ENCODE measurements around the gene PXDN. TPM values are rescaled to one million over a fixed set of nuclear protein-coding genes. Genes with fewer than 3 reads are reported as not detected.

PXDN gene
- total RNA-seq, 4 donors from 2014 or later = 26.6 to 254 (median 59.8) TPM

GRCh38 chr2:1755436-1756191 is 11.3 kb upstream of the PXDN start:
- DNase-seq = no peak
- no peak for TF ChIP-seq CTCF (IDR thresholded peaks at IDR 0.05)
- no peak for TF ChIP-seq POLR2A (IDR thresholded peaks at IDR 0.05)
- Histone ChIP-seq H3K4me3 (no peak overlapping the region), H3K27ac (no peak overlapping the region), H3K36me3 (no peaks in the 10 kb centered on the region), H3K27me3 (no peaks in the 10 kb centered on the region), H3K4me1 (no peaks in the 10 kb centered on the region), H3K9me3 (no peaks in the 10 kb centered on the region)
- intact Hi-C loops (cut with DNase I; ENCODE audit: low total_unique reads) = no loop called here

- intact Hi-C loops (cut with DNase I; ENCODE audit: low total_unique reads) = no loop called here
- Histone ChIP-seq H3K9me3 (no peaks in the 10 kb centered on the region), H3K36me3 (no peaks in the 10 kb centered on the region), H3K4me1 (no peaks in the 10 kb centered on the region), H3K4me3 (no peak overlapping the region), H3K27me3 (no peaks in the 10 kb centered on the region), H3K27ac (no peak overlapping the region)
- DNase-seq = no peak
- TF ChIP-seq POLR2A (IDR thresholded peaks at IDR 0.05) = no peak
- TF ChIP-seq CTCF (IDR thresholded peaks at IDR 0.05) = no peak
Measured at GRCh38 chr2:1754461-1755170, 10.3 kb upstream of the PXDN start.

- no peaks in the 10 kb centered on the region for H3K9me3 ChIP-seq
- no peak for DNase-seq
- intact Hi-C loops (cut with DNase I; ENCODE audit: low total_unique reads) = no loop called here
- no peaks in the 10 kb centered on the region for H3K36me3 ChIP-seq
- no peak overlapping the region for H3K27ac ChIP-seq
- no peaks in the 10 kb centered on the region for H3K27me3 ChIP-seq
- no peaks in the 10 kb centered on the region for H3K4me1 ChIP-seq
- H3K4me3 ChIP-seq = no peak overlapping the region
- TF ChIP-seq POLR2A (IDR thresholded peaks at IDR 0.05) (no peak), CTCF (IDR thresholded peaks at IDR 0.05) (no peak)
Measured at GRCh38 chr2:1754046-1754445, 9.7 kb upstream of the PXDN start.

- no peaks in the 10 kb centered on the region for H3K36me3 ChIP-seq
- H3K4me1 ChIP-seq = no peaks in the 10 kb centered on the region
- intact Hi-C loops (cut with DNase I; ENCODE audit: low total_unique reads) = no loop called here
- no peaks in the 10 kb centered on the region for H3K27me3 ChIP-seq
- no peaks in the 10 kb centered on the region for H3K9me3 ChIP-seq
- H3K27ac ChIP-seq = no peak overlapping the region
- TF ChIP-seq POLR2A (IDR thresholded peaks at IDR 0.05) = no peak
- DNase-seq = no peak
- H3K4me3 ChIP-seq = no peak overlapping the region
Measured at GRCh38 chr2:1752751-1753150, 8.4 kb upstream of the PXDN start.

GRCh38 chr2:1751767-1752725 is 7.7 kb upstream of the PXDN start:
- H3K27ac ChIP-seq = no peak overlapping the region
- no peak for DNase-seq

More at GRCh38 chr2:1751767-1752725, 7.7 kb upstream of the PXDN start:
- H3K4me3 ChIP-seq = no peak overlapping the region
- H3K9me3 ChIP-seq = no peaks in the 10 kb centered on the region
- no peaks in the 10 kb centered on the region for H3K27me3 ChIP-seq
- intact Hi-C loops (cut with DNase I; ENCODE audit: low total_unique reads) = no loop called here
- TF ChIP-seq CTCF (IDR thresholded peaks at IDR 0.05) (no peak), POLR2A (IDR thresholded peaks at IDR 0.05) (no peak)
- H3K36me3 ChIP-seq = no peaks in the 10 kb centered on the region
- no peaks in the 10 kb centered on the region for H3K4me1 ChIP-seq
